OCI-LY7 (cell line): ENCODE results near the gene RTEL1.
"Not testable (repeated sequence)": the region's sequence is repeated elsewhere in the genome, so short reads cannot be mapped to it uniquely, and the experiment has no call there.

Source experiments
- CTCF ChIP-seq: fragments of 200-600 bp; sonication (generic); conservative IDR thresholded peaks from 2 replicates; pipeline ENCODE4 v1.5.1; 2014; ENCODE audit warnings: mild to moderate bottlenecking, antibody characterized with exemption, low read length, moderate library complexity, mixed read lengths
- EZH2phosphoT487 ChIP-seq: fragments of 200-600 bp; sonication (generic); IDR thresholded peaks from 2 replicates; pipeline ENCODE4 v1.6.1; 2018; ENCODE audit warnings: low read depth, borderline replicate concordance, mild to moderate bottlenecking, mixed run types, antibody characterized with exemption, low read length, moderate library complexity, mixed read lengths

- not testable (repeated sequence) for TF ChIP-seq CTCF, EZH2phosphoT487
These were observed 26.7 kb upstream of the RTEL1 start for GRCh38 chr20:63631426-63631825.
